Caco-2 (cell line): ENCODE data around the gene CLIC4. TPM values are rescaled to one million over a fixed set of nuclear protein-coding genes. Genes with fewer than 3 reads are reported as not detected.

Experiments used
- BruUV-seq: library from RNA; stranded (reverse); fragments of 400-500 nt; replicated peaks from 2 replicates; lab custom pipeline; 2021; lab: Mats Ljungman, UMichigan
- CTCF ChIA-PET: fragments of 300-600 bp; sonication (Branson Sonifier 250); formaldehyde crosslinking; loops from one replicate; lab custom pipeline; 2022; ENCODE audit warnings: antibody characterized with exemption; lab: Charles Lee
- POLR2A ChIA-PET: fragments of 300-600 bp; sonication (Branson Sonifier 250); formaldehyde crosslinking; loops from one replicate; lab custom pipeline; 2022; ENCODE audit warnings: antibody characterized with exemption; lab: Charles Lee
- DNase-seq, 2 experiments: peaks; one replicate each; pipeline versions ENCODE4 v3.0.0 to v3.0.0-alpha.2; 2020 to 2022
- H3K27me3 ChIP-seq: replicated peaks from 2 replicates; pipeline ENCODE4 v1.6.0; 2011; ENCODE audit warnings: low read length; ENCODE audit not compliant: control insufficient read depth, insufficient read depth
- H3K36me3 ChIP-seq: 2 replicates; pipeline ENCODE4 v1.5.1; 2011; ENCODE audit warnings: low read length; ENCODE audit not compliant: control insufficient read depth, insufficient read depth
- H3K4me1 ChIP-seq: fragments of 250-450 bp; sonication (Bioruptor Pico); 2 replicates; pipeline ENCODE4 v1.5.1; 2020; ENCODE audit warnings: mild to moderate bottlenecking
- H3K4me3 ChIP-seq: 2 replicates; pipeline ENCODE4 v1.5.1; 2011; ENCODE audit warnings: low read depth, mild to moderate bottlenecking, control low read depth, low read length
- H3K9me3 ChIP-seq: fragments of 250-450 bp; sonication (Bioruptor Pico); 2 replicates; pipeline ENCODE4 v1.5.1; 2020; ENCODE audit warnings: mild to moderate bottlenecking, moderate library complexity
- H3K27ac Mint-ChIP-seq: one replicate; pipeline ENCODE4 v1.8.0; 2022; ENCODE audit warnings: mixed read lengths; ENCODE audit not compliant: unreplicated experiment
- H3K27me3 Mint-ChIP-seq: one replicate; pipeline ENCODE4 v1.8.0; 2022; ENCODE audit warnings: mixed read lengths; ENCODE audit not compliant: insufficient read depth, unreplicated experiment
- H3K36me3 Mint-ChIP-seq: one replicate; pipeline ENCODE4 v1.8.0; 2022; ENCODE audit warnings: mild to moderate bottlenecking, mixed read lengths; ENCODE audit not compliant: insufficient read depth, unreplicated experiment
- H3K4me1 Mint-ChIP-seq: one replicate; pipeline ENCODE4 v1.8.0; 2022; ENCODE audit warnings: low read depth, mixed read lengths; ENCODE audit not compliant: unreplicated experiment
- H3K4me3 Mint-ChIP-seq: one replicate; pipeline ENCODE4 v1.8.0; 2022; ENCODE audit warnings: mild to moderate bottlenecking, moderate library complexity, mixed read lengths; ENCODE audit not compliant: unreplicated experiment
- H3K9me3 Mint-ChIP-seq: one replicate; pipeline ENCODE4 v1.8.0; 2022; ENCODE audit warnings: mixed read lengths; ENCODE audit not compliant: unreplicated experiment
- intact Hi-C: fragments of 100-400 bp; cut with micrococcal nuclease; formaldehyde crosslinking; loops from one replicate; pipeline ENCODE4 v1.10.0; 2022; ENCODE audit not compliant: unreplicated experiment
- total RNA-seq: library from RNA; stranded (reverse); gene quantifications from 2 replicates; pipeline ENCODE4 v1.2.3, GENCODE V29; 2022
- TF ChIP-seq, protein P1 (sequence below), 2 experiments: fragments of 200-600 bp in 1 of 2; IDR thresholded peaks; 1 replicate in 1 of 2; 2 replicates in 1 of 2; pipeline versions ENCODE4 v1.5.1 to v1.8.0; 2011 to 2022; ENCODE audit warnings: antibody characterized with exemption in 1 of 2, control low read depth in 1 of 2, inconsistent platforms in 1 of 2, low read depth in 1 of 2, low read length in 1 of 2, mild to moderate bottlenecking in 1 of 2, moderate library complexity in 1 of 2; ENCODE audit not compliant: insufficient read depth in 1 of 2, severe bottlenecking in 1 of 2, unreplicated experiment in 1 of 2

Gene CLIC4
- total RNA-seq, 1 experiment from 2014 or later: 140 TPM

DNA sequence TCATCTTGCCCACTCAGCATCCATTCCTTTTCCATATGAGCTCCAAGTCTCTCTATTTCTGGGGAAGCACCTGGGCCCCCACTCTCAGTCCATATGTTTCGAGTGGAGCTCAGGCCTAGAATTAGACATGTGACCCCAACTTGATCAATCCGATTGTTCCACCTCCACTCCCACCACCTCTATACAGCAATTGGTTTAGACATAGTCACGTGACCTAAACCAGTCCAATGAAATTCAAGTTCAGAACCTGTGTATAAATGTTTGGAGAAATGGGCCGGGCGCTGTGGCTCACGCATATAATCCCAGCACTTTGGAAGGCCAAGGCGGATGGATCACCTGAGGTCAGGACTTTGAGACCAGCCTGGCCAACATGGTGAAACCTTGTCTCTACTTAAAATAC, 29.6 kb upstream of the CLIC4 start:
- no peaks in the 10 kb centered on the region for H3K27me3 ChIP-seq
- no peak for DNase-seq
- TF ChIP-seq, protein P1, sequence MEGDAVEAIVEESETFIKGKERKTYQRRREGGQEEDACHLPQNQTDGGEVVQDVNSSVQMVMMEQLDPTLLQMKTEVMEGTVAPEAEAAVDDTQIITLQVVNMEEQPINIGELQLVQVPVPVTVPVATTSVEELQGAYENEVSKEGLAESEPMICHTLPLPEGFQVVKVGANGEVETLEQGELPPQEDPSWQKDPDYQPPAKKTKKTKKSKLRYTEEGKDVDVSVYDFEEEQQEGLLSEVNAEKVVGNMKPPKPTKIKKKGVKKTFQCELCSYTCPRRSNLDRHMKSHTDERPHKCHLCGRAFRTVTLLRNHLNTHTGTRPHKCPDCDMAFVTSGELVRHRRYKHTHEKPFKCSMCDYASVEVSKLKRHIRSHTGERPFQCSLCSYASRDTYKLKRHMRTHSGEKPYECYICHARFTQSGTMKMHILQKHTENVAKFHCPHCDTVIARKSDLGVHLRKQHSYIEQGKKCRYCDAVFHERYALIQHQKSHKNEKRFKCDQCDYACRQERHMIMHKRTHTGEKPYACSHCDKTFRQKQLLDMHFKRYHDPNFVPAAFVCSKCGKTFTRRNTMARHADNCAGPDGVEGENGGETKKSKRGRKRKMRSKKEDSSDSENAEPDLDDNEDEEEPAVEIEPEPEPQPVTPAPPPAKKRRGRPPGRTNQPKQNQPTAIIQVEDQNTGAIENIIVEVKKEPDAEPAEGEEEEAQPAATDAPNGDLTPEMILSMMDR (IDR thresholded peaks at IDR 0.05; ENCODE audit: insufficient read depth in 1 of 2, low read depth in 1 of 2, low read length in 1 of 2, severe bottlenecking in 1 of 2, unreplicated experiment in 1 of 2): no peak
- H3K27ac Mint-ChIP-seq: no peak overlapping the region
- no peaks in the 10 kb centered on the region for H3K36me3 Mint-ChIP-seq
- CTCF ChIA-PET: interaction anchor here (0.6 kb wide), 1 partner anchor 115 kb away, joined by 3 read pairs; no protein-coding TSS in a partner anchor
- intact Hi-C loops: no loop called here
- H3K4me1 ChIP-seq: peaks cover 21% of the 10 kb centered on the region
- no peak overlapping the region for H3K4me3 Mint-ChIP-seq
- H3K27me3 Mint-ChIP-seq: no peaks in the 10 kb centered on the region
- H3K4me1 Mint-ChIP-seq: no peaks in the 10 kb centered on the region
- H3K36me3 ChIP-seq: no peaks in the 10 kb centered on the region
- no TSS peak for BruUV-seq
- POLR2A ChIA-PET: interaction anchor here (0.5 kb wide), 1 partner anchor 31 kb away, joined by 6 read pairs; no protein-coding TSS in a partner anchor
- H3K4me3 ChIP-seq: no peak overlapping the region
- H3K9me3 Mint-ChIP-seq: no peaks in the 10 kb centered on the region
- H3K9me3 ChIP-seq: no peaks in the 10 kb centered on the region

DNA sequence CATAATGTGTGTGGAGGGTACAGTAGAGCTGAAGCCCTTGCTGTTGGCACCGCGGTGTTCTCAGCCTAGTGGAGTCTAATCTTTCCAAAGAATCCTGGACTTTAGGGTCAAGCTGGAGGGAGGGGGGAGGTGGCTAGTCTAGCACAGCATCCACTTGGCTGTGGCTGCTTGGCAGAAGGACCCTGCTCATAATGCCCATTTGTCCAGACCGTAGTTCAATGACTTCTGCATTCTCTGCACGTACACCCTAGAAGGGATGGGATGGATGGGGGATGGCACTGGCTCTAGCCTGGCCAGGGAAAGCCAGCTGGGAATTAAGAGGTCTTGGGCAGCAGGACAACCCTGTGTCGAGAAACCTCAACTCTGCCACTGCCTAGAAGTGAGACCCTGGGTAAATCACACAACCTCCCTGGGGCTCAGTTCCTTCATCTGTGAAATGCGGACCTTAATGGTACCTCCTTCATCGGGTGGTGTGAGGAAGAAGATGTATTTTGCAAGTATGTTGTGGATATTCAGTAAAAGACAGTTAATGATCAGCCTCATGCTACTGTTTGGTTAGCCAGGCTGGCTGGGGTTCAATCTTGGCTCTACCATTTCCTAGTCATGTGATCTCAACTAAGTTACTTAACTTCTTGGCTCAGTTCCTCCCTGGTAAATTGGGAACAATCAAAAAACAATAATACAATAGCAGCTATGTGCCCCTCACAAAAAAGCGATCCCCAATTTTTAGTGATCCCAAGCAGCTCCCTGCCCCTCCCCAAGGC, 27.2 kb upstream of the CLIC4 start:
- H3K9me3 ChIP-seq: no peaks in the 10 kb centered on the region
- Mint-ChIP-seq H3K27ac (no peak overlapping the region), H3K4me1 (no peaks in the 10 kb centered on the region), H3K27me3 (no peaks in the 10 kb centered on the region), H3K9me3 (no peaks in the 10 kb centered on the region), H3K4me3 (no peak overlapping the region), H3K36me3 (no peaks in the 10 kb centered on the region)
- TF ChIP-seq, protein P1 (IDR thresholded peaks at IDR 0.05; ENCODE audit: insufficient read depth in 1 of 2, low read depth in 1 of 2, low read length in 1 of 2, severe bottlenecking in 1 of 2, unreplicated experiment in 1 of 2): no peak
- no peaks in the 10 kb centered on the region for H3K36me3 ChIP-seq
- DNase-seq: no peak
- intact Hi-C loops: no loop called here
- ChIA-PET POLR2A (interaction anchor here (0.9 kb wide), 1 partner anchor 27 kb away, joined by 3 read pairs; the partner anchor contains the start of gene CLIC4), CTCF (no interaction called here)
- H3K4me1 ChIP-seq: peaks cover 8% of the 10 kb centered on the region
- no peaks in the 10 kb centered on the region for H3K27me3 ChIP-seq
- no TSS peak for BruUV-seq
- no peak overlapping the region for H3K4me3 ChIP-seq

DNA sequence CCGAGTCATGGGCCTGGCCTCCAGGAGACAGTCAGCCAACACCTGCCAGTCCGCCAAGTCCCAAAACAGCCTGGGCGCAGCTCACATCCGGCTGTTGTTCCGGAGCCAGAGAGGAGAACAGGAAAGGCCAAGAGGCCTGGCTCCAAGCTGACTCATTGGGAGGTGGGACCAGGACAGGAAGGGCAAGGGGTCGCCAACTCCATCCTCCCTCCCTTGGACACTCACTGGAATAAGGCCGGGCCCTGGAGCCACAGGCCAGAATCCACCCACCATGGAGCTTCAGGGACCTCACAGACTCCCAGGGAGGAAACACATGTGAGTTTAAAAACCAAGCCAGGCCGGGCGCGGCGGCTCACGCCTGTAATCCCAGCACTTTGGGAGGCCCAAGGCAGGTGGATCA, 25.1 kb upstream of the CLIC4 start:
- Mint-ChIP-seq H3K27me3 (no peaks in the 10 kb centered on the region), H3K4me1 (peaks cover 5% of the 10 kb centered on the region), H3K4me3 (no peak overlapping the region), H3K27ac (no peak overlapping the region), H3K9me3 (no peaks in the 10 kb centered on the region), H3K36me3 (no peaks in the 10 kb centered on the region)
- intact Hi-C loops: no loop called here
- TF ChIP-seq, protein P1 (IDR thresholded peaks at IDR 0.05; ENCODE audit: insufficient read depth in 1 of 2, low read depth in 1 of 2, low read length in 1 of 2, severe bottlenecking in 1 of 2, unreplicated experiment in 1 of 2): no peak
- no TSS peak for BruUV-seq
- CTCF ChIA-PET: no interaction called here
- Histone ChIP-seq H3K9me3 (no peaks in the 10 kb centered on the region), H3K4me1 (peaks cover 15% of the 10 kb centered on the region), H3K27me3 (no peaks in the 10 kb centered on the region), H3K36me3 (no peaks in the 10 kb centered on the region), H3K4me3 (no peak overlapping the region)
- no peak for DNase-seq
- POLR2A ChIA-PET: no interaction called here
